Keratinocyte (primary cell): ENCODE data around the gene FGFR3. TPM values are rescaled to one million over a fixed set of nuclear protein-coding genes. Genes with fewer than 3 reads are reported as not detected.

ENCODE experiments used
- DNase-seq: peaks from one replicate; pipeline ENCODE4 v3.0.0-alpha.2; 2011; ENCODE audit warnings: low read depth, missing footprints, low spot score
- FAIRE-seq: peaks from 2 replicates; lab custom pipeline; 2011; peaks lifted over from hg19 to GRCh38; lab: Jason Lieb, UNC
- H2AFZ ChIP-seq: 2 replicates; pipeline ENCODE4 v1.6.0; 2012; ENCODE audit warnings: low read length, control low read depth, inconsistent platforms; ENCODE audit not compliant: control insufficient read depth
- H3K27ac ChIP-seq: 2 replicates; pipeline ENCODE4 v1.5.1; 2011; ENCODE audit warnings: low read length; ENCODE audit not compliant: control insufficient read depth, insufficient read depth
- H3K27me3 ChIP-seq: 3 replicates; pipeline ENCODE4 v1.6.0; 2011; ENCODE audit warnings: low read length; ENCODE audit not compliant: control insufficient read depth, insufficient read depth; ENCODE audit errors: extremely low read depth
- H3K36me3 ChIP-seq, 2 experiments: 2 replicates in 1 of 2; 3 replicates in 1 of 2; pipeline ENCODE4 v1.5.1; 2011; ENCODE audit warnings: low read length in 2 of 2, mild to moderate bottlenecking in 1 of 2; ENCODE audit not compliant: control insufficient read depth in 2 of 2, insufficient read depth in 2 of 2; ENCODE audit errors: extremely low read depth in 1 of 2
- H3K4me1 ChIP-seq: 3 replicates; pipeline ENCODE4 v1.5.1; 2011; ENCODE audit warnings: low read length; ENCODE audit not compliant: control insufficient read depth, insufficient read depth; ENCODE audit errors: extremely low read depth
- H3K4me2 ChIP-seq: 3 replicates; pipeline ENCODE4 v1.6.0; 2011; ENCODE audit warnings: low read depth, low read length; ENCODE audit not compliant: control insufficient read depth, insufficient read depth; ENCODE audit errors: extremely low read depth
- H3K4me3 ChIP-seq, 3 experiments: fragments of 200-600 bp in 1 of 3; sonication (generic) in 1 of 3; 2 replicates in 2 of 3; 3 replicates in 1 of 3; pipeline ENCODE4 v1.5.1; 2011 to 2016; ENCODE audit warnings: low read length in 3 of 3, mild to moderate bottlenecking in 3 of 3, control low read depth in 2 of 3, inconsistent platforms in 1 of 3, low read depth in 1 of 3, mixed read lengths in 1 of 3, mixed run types in 1 of 3, moderate library complexity in 1 of 3; ENCODE audit not compliant: control insufficient read depth in 2 of 3, insufficient read depth in 2 of 3; ENCODE audit errors: extremely low read depth in 1 of 3
- H3K79me2 ChIP-seq: 2 replicates; pipeline ENCODE4 v1.6.0; 2012; ENCODE audit warnings: low read length; ENCODE audit not compliant: control insufficient read depth, insufficient read depth
- H3K9ac ChIP-seq: 3 replicates; pipeline ENCODE4 v1.6.0; 2011; ENCODE audit warnings: low read length; ENCODE audit not compliant: control insufficient read depth, insufficient read depth; ENCODE audit errors: extremely low read depth
- H3K9me1 ChIP-seq: 3 replicates; pipeline ENCODE4 v1.6.0; 2011; ENCODE audit warnings: low read length; ENCODE audit not compliant: control insufficient read depth, insufficient read depth; ENCODE audit errors: extremely low read depth
- H3K9me3 ChIP-seq: 2 replicates; pipeline ENCODE4 v1.5.1; 2012; ENCODE audit warnings: low read depth, low read length; ENCODE audit not compliant: control insufficient read depth
- H4K20me1 ChIP-seq: 3 replicates; pipeline ENCODE4 v1.6.0; 2011; ENCODE audit warnings: low read length; ENCODE audit not compliant: control insufficient read depth, insufficient read depth; ENCODE audit errors: extremely low read depth
- EZH2 ChIP-seq: IDR thresholded peaks from one replicate; pipeline ENCODE4 v1.6.1; 2012; ENCODE audit warnings: inconsistent platforms, mild to moderate bottlenecking, low read length, moderate library complexity
- dilution Hi-C: fragments of 300-500 bp; cut with MboI; formaldehyde crosslinking; loops from one replicate; pipeline ENCODE4 v1.7.0; 2020; ENCODE audit warnings: low sequenced_read_pairs; ENCODE audit not compliant: extremely low pct_ligation_motif_present
- polyA plus RNA-seq, 5 experiments: library from polyadenylated mRNA; depleted of rRNA in 3 of 5; stranded (reverse) in 3 of 5; stranded (forward) in 1 of 5; unstranded in 1 of 5; fragments of >200 nt; gene quantifications; 1 replicate in 1 of 5; 2 replicates in 3 of 5; 3 replicates in 1 of 5; pipeline versions ENCODE4 v1.2.1 to v1.2.3, GENCODE V29; 2011 to 2012; ENCODE audit warnings: missing spikeins in 2 of 5, low read depth in 1 of 5, low replicate concordance in 1 of 5
- TF ChIP-seq, protein P1 (sequence below), 3 experiments: IDR thresholded peaks in 1 of 3; conservative IDR thresholded peaks in 1 of 3; optimal IDR thresholded peaks in 1 of 3; 2 replicates in 2 of 3; 3 replicates in 1 of 3; pipeline versions ENCODE3 to v1.5.1; 2011; ENCODE audit warnings: low read length in 3 of 3, mild to moderate bottlenecking in 3 of 3, moderate library complexity in 2 of 3, control low read depth in 1 of 3, inconsistent platforms in 1 of 3; ENCODE audit not compliant: insufficient read depth in 2 of 3; ENCODE audit errors: extremely low read depth in 1 of 3

Gene FGFR3
- polyA plus RNA-seq, 1 donor (not counting 4 experiments of a cell fraction or from before 2014, with no cell fraction given): 45.2 TPM

DNA sequence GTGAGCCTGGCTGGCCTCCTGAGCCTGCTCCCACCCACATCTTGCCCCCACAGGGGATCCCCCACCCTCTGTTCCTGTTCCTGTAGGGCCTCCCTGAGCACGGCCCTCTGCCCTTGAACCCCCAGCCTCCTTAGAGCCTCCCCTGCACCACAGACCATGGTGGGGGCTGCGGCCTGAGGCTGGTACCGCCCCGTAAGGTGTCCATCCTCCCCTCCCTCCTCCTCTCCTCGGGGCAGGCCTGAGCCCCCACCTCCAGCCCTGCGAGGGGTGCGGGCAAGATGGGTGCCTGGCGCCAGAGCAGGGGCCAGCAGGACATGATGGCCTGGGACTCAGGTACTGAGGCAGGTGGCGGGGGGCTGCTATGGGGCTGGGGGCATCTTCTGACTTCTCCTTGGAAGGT is 28.4 kb upstream of the FGFR3 start:
- Histone ChIP-seq H2AFZ (no peak overlapping the region), H3K4me2 (no peak overlapping the region), H3K4me3 (no peak overlapping the region), H4K20me1 (no peaks in the 10 kb centered on the region), H3K9me3 (no peaks in the 10 kb centered on the region), H3K4me1 (peaks cover 32% of the 10 kb centered on the region), H3K27me3 (no peaks in the 10 kb centered on the region), H3K9ac (no peak overlapping the region), H3K36me3 (no peaks in the 10 kb centered on the region), H3K79me2 (no peaks in the 10 kb centered on the region), H3K27ac (no peak overlapping the region), H3K9me1 (peaks cover 2% of the 10 kb centered on the region)
- dilution Hi-C loops: no loop called here
- TF ChIP-seq, protein P1, sequence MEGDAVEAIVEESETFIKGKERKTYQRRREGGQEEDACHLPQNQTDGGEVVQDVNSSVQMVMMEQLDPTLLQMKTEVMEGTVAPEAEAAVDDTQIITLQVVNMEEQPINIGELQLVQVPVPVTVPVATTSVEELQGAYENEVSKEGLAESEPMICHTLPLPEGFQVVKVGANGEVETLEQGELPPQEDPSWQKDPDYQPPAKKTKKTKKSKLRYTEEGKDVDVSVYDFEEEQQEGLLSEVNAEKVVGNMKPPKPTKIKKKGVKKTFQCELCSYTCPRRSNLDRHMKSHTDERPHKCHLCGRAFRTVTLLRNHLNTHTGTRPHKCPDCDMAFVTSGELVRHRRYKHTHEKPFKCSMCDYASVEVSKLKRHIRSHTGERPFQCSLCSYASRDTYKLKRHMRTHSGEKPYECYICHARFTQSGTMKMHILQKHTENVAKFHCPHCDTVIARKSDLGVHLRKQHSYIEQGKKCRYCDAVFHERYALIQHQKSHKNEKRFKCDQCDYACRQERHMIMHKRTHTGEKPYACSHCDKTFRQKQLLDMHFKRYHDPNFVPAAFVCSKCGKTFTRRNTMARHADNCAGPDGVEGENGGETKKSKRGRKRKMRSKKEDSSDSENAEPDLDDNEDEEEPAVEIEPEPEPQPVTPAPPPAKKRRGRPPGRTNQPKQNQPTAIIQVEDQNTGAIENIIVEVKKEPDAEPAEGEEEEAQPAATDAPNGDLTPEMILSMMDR (optimal IDR thresholded peaks at IDR 0.05 in 1 of 3, IDR thresholded peaks at IDR 0.05 in 1 of 3, conservative IDR thresholded peaks at IDR 0.05 in 1 of 3; ENCODE audit: extremely low read depth in 1 of 3, insufficient read depth in 2 of 3, low read length in 3 of 3): no peak
- no peak for TF ChIP-seq EZH2
- DNase-seq: no peak
- FAIRE-seq: no peak

DNA sequence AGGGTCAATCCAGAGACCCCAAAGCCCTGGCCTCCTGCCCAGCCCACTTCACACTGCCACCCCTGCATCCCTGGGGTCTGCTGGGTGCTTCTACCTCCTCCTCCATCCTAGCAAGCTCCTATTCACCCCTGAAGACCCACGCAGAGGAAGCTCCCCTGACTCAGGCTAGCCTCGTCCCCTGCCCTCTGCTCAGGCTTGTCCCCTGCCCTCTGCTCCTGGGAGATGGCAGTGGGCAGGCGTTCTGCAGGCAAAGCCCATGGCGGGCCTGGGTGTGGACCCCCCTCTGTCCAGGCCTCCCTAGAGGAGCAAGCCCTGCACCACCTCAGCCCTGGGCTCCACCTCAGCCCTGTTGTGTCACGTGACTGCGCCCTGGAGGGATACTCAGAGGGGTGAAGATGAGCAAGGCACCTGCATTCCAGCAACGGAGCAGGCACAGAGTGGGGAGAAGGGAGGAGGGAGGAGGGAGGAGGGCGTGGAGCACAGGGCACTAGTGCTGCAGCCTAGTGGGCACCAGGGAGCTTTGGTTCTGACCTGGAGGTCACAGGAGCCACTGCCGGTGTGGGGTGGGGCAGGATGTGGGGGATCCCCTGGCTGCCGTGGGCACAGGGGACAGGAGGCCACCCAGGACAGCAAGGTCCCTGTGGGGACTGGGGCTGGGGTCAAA is 27.6 kb upstream of the FGFR3 start:
- H3K4me2 ChIP-seq: no peak overlapping the region
- H3K9me1 ChIP-seq: no peaks in the 10 kb centered on the region
- H3K27ac ChIP-seq: no peak overlapping the region
- no peak overlapping the region for H3K4me3 ChIP-seq
- H3K4me1 ChIP-seq: peaks cover 26% of the 10 kb centered on the region
- no peaks in the 10 kb centered on the region for H3K36me3 ChIP-seq
- no peaks in the 10 kb centered on the region for H3K27me3 ChIP-seq
- no peaks in the 10 kb centered on the region for H4K20me1 ChIP-seq
- no peaks in the 10 kb centered on the region for H3K79me2 ChIP-seq
- dilution Hi-C loops: no loop called here
- no peak overlapping the region for H2AFZ ChIP-seq
- DNase-seq (no peak), FAIRE-seq (no peak)
- no peaks in the 10 kb centered on the region for H3K9me3 ChIP-seq
- no peak overlapping the region for H3K9ac ChIP-seq
- TF ChIP-seq, protein P1 (optimal IDR thresholded peaks at IDR 0.05 in 1 of 3, IDR thresholded peaks at IDR 0.05 in 1 of 3, conservative IDR thresholded peaks at IDR 0.05 in 1 of 3; ENCODE audit: extremely low read depth in 1 of 3, insufficient read depth in 2 of 3, low read length in 3 of 3): no peak
- no peak for TF ChIP-seq EZH2
